GM18868 (cell line): ENCODE results near the gene VPS8.

Source experiments
- ATAC-seq: cut with Tn5 transposase; IDR thresholded peaks from one replicate; pipeline ENCODE4 v1.9.1; 2021; ENCODE audit warnings: mild to moderate bottlenecking, moderate library complexity; ENCODE audit not compliant: unreplicated experiment

The VPS8 gene

DNA sequence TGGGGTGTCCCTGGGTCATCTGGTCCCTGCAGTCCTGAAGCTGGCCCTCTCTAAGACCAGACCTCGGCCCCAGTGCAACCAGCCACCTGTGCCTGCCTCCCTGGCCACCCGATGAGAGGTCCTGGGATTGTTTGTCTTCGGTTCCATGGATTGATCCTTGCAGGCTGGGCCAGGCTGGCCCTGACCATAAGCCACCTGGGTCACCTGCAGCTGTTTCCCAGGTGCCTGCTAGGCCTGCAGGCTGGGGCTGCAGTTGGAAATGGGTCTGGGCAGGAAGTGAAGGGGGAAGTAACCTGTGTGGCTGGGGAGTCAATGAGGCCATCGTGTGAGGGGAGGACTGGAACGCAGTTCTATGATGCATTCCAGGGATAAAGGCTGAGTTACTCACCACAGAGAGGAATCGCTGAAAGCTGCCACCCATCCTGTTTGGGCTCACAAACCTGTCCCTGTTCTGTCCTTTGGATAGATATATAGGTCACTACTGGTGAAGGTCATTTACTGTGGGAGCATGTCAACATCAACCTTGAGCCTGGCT lies 30.9 kb upstream of the VPS8 start:
- no peak for ATAC-seq

DNA sequence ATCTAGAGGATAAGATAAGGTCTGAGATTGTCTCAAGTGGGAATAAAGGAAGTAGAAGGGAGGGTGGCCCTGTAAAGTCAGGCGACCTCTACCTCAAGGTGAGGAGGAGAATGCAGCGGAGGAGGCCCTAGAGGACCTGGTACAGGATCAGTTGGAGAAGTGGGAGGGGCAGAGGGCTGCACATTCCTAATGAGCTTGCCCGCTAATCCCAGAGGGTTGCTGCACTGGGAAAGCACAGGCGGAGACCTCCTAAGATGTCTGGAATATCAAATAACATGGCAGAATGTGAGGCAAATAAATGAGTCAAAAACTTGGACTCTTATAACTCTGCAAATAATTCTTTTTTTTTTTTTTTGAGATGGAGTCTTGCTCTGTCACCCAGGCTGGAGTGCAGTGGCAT lies 30.2 kb upstream of the VPS8 start:
- no peak for ATAC-seq

- ATAC-seq: no peak
Measured at GRCh38 chr3:184783319-184783718, 28.6 kb upstream of the VPS8 start.

- ATAC-seq: no peak
Measured at GRCh38 chr3:184784731-184785500, 27.1 kb upstream of the VPS8 start.

DNA sequence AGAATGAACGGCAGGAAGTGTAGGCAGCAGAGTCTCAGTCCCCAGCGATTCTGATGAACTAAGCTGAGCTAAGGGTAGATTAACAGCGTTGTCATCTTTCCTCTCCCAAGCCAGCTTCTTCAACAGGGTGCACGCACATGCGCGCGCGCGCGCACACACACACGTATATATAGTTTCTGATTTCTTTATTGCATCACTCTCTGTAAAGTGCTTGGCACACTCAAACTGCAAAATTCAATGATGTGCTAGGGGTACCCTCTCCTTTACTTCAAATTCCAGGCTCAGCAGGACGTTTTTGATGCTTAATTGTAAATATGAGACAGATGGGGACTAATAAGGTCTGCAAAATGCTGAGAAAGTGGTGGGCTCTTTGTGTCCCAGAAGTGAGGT lies 26.1 kb upstream of the VPS8 start:
- ATAC-seq: no peak

DNA sequence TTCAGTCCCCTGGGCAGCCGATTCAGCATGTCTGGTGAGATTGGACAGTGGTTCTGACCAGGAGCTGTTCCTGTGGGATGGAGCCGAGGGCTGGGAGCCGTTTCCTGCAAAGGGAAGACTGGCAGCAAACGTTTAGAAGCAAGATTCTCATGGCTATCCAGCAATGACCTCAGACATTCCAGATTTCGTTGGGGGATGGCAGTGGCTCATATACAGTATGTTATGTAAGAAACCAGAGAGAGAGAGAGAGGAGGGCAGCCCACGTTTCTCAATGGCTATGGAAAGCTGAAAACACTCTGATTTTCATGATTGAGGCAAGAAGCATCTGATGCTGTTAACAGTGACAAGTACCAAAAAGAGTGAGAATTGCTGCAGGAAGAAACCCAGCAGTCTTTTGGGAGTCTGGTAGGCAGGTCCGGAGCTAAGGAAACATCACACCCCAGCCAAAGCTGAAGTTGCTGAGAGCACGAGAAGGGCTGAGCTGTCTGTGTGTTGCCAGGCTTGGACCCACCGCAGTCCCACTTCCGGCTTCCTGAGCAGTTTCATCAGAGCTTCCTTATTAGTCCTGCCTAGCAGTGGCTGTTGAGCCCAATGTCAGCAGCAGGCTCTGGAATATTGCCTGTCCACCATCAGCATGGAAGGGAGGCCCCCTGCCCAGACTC lies 25.6 kb upstream of the VPS8 start:
- ATAC-seq: no peak

GRCh38 chr3:184788751-184789150 lies 23.2 kb upstream of the VPS8 start:
- no peak for ATAC-seq

DNA sequence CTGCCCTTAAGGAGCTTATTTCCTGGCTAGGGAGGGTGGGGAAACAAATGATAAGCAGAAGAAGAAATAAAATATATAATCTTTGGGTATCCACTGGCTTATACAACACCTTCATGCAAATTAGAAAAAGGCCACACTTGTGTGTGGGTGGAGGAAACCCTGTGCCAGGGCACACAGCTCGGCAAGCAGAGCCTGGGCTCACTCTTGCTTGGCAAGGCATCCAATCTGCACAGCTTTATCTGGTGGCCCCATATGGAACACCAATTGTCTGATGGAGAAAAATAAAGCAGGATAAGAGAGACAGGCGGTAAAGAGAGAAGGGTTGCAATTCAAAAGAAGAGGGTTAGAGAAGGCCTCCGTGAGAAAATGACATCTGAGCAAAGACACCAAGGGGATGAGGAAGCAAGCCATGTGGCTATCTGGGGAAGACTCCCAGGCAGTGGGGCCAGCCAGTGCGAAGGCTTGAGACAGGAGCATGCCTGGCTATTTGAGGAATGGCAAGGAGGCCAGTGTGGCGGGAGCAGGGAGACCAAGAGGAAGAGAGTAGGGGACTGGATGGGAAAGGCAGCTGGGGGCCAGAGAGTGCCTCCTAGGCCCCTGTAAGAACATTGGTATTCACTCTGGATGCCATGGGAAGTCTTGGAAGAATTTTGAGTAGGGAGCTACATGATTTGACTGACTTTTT lies 22.5 kb upstream of the VPS8 start:
- ATAC-seq: no peak

- ATAC-seq: no peak
Measured at GRCh38 chr3:184791171-184791570, 20.8 kb upstream of the VPS8 start.

GRCh38 chr3:184795522-184796190 lies 16.3 kb upstream of the VPS8 start:
- ATAC-seq: no peak

DNA sequence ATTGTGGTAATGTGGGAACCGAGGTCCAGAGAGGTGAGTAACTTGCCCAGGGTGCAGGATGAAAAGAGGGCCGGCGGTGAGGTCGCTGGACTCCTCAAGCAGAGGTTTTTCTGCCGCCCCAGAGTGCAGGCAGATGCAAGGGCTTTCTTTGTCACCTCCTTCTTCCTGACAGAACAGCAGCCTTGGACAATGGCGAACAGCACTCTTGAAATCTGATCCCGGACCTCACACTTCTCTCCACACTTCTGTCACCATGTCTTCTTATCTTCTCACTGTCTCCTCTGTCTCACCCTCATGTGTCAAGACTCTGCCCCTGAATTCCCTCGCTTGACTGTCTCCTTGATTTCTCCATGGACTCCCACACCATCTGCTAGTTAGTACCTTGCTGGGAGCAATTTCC lies 15.4 kb upstream of the VPS8 start:
- ATAC-seq: no peak

- ATAC-seq: no peak
Measured at GRCh38 chr3:184796954-184797353, 15.0 kb upstream of the VPS8 start.

DNA sequence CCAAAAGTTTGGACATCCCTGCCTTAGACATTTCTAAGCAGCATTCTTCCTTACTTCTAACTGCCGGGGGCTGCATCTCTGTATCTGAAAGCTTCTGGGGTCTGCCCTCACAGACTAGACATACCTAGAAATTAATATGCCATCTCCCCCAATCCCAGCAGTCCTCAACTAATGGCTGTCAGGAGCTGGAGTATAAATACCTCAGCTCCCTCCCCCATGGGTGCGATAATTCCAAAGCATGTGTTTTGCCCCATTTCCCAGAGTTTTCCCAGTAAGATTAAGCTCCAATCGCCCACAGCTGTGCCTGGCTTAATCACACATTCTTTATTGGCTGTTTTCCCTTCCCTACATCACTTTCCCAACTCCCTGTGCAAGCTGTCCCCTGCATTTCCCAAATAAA lies 13.8 kb upstream of the VPS8 start:
- no peak for ATAC-seq

GRCh38 chr3:184800349-184800930 lies 11.5 kb upstream of the VPS8 start:
- no peak for ATAC-seq

- no peak for ATAC-seq
Measured at GRCh38 chr3:184801241-184801785, 10.7 kb upstream of the VPS8 start.

DNA sequence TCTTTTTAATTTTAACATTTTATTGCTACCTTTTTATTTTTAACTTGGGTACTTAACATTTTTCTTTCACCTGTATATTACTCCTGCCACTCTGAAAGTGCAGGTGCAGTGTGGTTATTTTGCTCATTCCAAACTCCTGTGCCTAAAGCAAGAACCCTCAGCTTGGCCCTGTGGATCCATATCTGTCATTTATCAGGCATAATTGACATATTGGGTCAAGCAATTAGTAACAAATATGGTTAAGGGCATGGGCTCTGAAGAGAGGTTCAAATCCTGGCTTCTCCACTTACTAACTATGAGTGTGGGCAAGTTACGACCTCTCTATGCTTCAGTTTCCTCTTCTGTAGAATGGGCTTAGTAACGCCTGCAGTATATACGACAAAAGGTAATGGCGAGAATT lies 9.8 kb upstream of the VPS8 start:
- ATAC-seq: no peak

- no peak for ATAC-seq
Measured at GRCh38 chr3:184804801-184805200, 7.2 kb upstream of the VPS8 start.

DNA sequence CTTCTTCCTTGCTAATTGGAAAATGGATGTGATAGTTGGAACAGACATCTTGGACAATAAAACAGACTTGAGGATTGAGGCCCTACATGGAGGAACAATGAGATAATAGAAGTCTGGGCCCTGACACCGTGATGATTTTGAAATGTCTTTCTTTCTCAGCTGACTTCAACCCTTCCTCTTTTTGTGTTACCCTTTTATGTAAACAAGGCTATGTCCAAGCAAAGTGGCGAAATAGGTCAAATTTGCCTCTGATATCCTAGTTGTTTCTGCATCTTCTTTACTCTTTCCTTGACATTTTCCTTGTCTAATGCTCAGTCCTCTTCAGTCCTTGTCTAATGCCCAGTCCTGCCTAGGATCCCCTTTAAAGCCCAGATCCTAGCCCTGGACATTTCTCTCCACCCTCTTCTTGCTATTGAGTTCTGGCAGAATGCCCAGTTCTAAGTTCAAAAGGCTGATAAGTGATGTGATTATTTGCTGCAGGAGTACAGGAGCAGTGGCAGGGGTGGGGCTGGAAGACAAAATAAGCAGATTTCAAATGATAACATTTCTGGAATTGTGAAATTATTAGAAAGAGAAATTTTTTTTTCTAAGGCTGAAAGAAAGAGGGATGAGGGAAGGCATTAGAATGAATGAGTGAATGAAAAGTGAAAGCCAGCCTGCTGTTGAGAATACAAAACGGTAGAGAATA lies 6.5 kb upstream of the VPS8 start:
- no peak for ATAC-seq

GRCh38 chr3:184806567-184807271 lies 5.2 kb upstream of the VPS8 start:
- ATAC-seq: no peak
